SU-DHL-6 (cell line): ENCODE results near the gene COL12A1.

Experiments used
- CTCF ChIP-seq: fragments of 200-600 bp; sonication (generic); IDR thresholded peaks from one replicate; pipeline ENCODE4 v1.5.1; 2017; ENCODE audit warnings: antibody characterized with exemption, mild to moderate bottlenecking, low read length, moderate library complexity; ENCODE audit not compliant: insufficient read depth, poor library complexity, severe bottlenecking
- EZH2phosphoT487 ChIP-seq: fragments of 200-600 bp; sonication (generic), shearing (Covaris generic); conservative IDR thresholded peaks from 2 replicates; pipeline ENCODE4 v1.6.1; 2018; ENCODE audit warnings: mild to moderate bottlenecking, antibody characterized with exemption, low read length, moderate library complexity, mixed read lengths

DNA sequence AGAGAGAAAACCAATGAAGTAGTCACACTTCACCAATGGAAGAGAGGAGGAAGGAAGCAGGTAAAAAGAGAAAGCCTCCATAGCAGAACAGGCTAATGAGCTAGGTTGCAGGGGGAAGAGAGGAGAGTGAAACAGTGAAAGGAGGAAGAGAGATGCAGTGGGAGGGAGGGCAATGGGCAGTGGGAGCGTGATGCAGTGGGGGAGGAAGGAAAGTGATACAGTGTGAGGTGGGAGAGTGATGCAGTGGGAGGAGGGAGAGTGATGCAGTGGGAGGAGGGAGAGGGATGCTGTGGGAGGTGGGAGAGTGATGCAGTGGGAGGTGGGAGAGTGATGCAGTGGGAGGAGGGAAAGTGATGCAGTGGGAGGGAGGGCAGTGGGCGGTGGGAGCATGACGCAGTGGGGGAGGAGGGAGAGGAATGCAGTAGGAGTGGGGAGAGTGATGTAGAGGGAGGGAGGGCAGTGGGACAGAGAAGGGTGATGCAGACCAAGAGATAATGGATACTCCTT lies 29.7 kb downstream of the COL12A1 start:
- TF ChIP-seq CTCF, result no peak
- TF ChIP-seq EZH2phosphoT487, result no peak
